BLaER1 (cell line): ENCODE data around the gene EFCAB6.

Experiments
- H3K27ac ChIP-seq: shearing (Covaris generic); formaldehyde crosslinking; 2 replicates; pipeline ENCODE4 v1.8.1; 2022
- H3K27me3 ChIP-seq: shearing (Covaris generic); formaldehyde crosslinking; 2 replicates; pipeline ENCODE4 v1.8.1; 2022
- H3K36me3 ChIP-seq: shearing (Covaris generic); formaldehyde crosslinking; 2 replicates; pipeline ENCODE4 v1.8.1; 2022
- H3K4me1 ChIP-seq: shearing (Covaris generic); formaldehyde crosslinking; 2 replicates; pipeline ENCODE4 v1.8.1; 2022
- H3K4me2 ChIP-seq: shearing (Covaris generic); formaldehyde crosslinking; 2 replicates; pipeline ENCODE4 v1.8.1; 2022
- H3K4me3 ChIP-seq: shearing (Covaris generic); formaldehyde crosslinking; 2 replicates; pipeline ENCODE4 v1.8.1; 2022
- H3K9ac ChIP-seq: shearing (Covaris generic); formaldehyde crosslinking; 2 replicates; pipeline ENCODE4 v1.8.1; 2022
- H3K9me3 ChIP-seq: shearing (Covaris generic); formaldehyde crosslinking; 2 replicates; pipeline ENCODE4 v1.8.1; 2022
- H4K20me1 ChIP-seq: shearing (Covaris generic); formaldehyde crosslinking; 2 replicates; pipeline ENCODE4 v1.8.1; 2022
- Cebpa-rat ChIP-seq: shearing (Covaris generic); IDR thresholded peaks from 2 replicates; pipeline ENCODE4 v1.8.1; 2022

The EFCAB6 gene

GRCh38 chr22:43782448-43782847 lies 29.7 kb downstream of the EFCAB6 start:
- Histone ChIP-seq H3K36me3 (no peaks in the 10 kb centered on the region), H3K27me3 (no peaks in the 10 kb centered on the region), H3K4me2 (no peak overlapping the region), H4K20me1 (no peaks in the 10 kb centered on the region), H3K9me3 (no peaks in the 10 kb centered on the region), H3K4me1 (no peaks in the 10 kb centered on the region), H3K4me3 (no peak overlapping the region), H3K9ac (no peak overlapping the region), H3K27ac (no peak overlapping the region)
- no peak for TF ChIP-seq Cebpa-rat

- Histone ChIP-seq H3K4me1 (no peaks in the 10 kb centered on the region), H3K9ac (no peak overlapping the region), H3K27me3 (no peaks in the 10 kb centered on the region), H3K4me3 (no peak overlapping the region), H3K36me3 (no peaks in the 10 kb centered on the region), H3K9me3 (no peaks in the 10 kb centered on the region), H4K20me1 (no peaks in the 10 kb centered on the region), H3K4me2 (no peak overlapping the region), H3K27ac (no peak overlapping the region)
- TF ChIP-seq Cebpa-rat = no peak
Measured at GRCh38 chr22:43777286-43777685, 34.8 kb downstream of the EFCAB6 start.

- Histone ChIP-seq H3K27me3 (no peaks in the 10 kb centered on the region), H3K27ac (no peak overlapping the region)
Measured at GRCh38 chr22:43776081-43776670, 35.9 kb downstream of the EFCAB6 start.

GRCh38 chr22:43774318-43774915 lies 37.7 kb downstream of the EFCAB6 start:
- Histone ChIP-seq H3K27me3 (no peaks in the 10 kb centered on the region), H3K4me3 (no peak overlapping the region), H3K9me3 (no peaks in the 10 kb centered on the region), H3K4me2 (no peak overlapping the region), H4K20me1 (no peaks in the 10 kb centered on the region), H3K4me1 (no peaks in the 10 kb centered on the region), H3K36me3 (no peaks in the 10 kb centered on the region), H3K9ac (no peak overlapping the region), H3K27ac (no peak overlapping the region)
- TF ChIP-seq Cebpa-rat = no peak

More at GRCh38 chr22:43776081-43776670, 35.9 kb downstream of the EFCAB6 start:
- Histone ChIP-seq H3K4me1 (no peaks in the 10 kb centered on the region), H3K36me3 (no peaks in the 10 kb centered on the region), H3K9ac (no peak overlapping the region), H3K4me3 (no peak overlapping the region), H3K9me3 (no peaks in the 10 kb centered on the region), H3K4me2 (no peak overlapping the region), H4K20me1 (no peaks in the 10 kb centered on the region)
- TF ChIP-seq Cebpa-rat = no peak

- no peak overlapping the region for H3K27ac ChIP-seq
- no peaks in the 10 kb centered on the region for H4K20me1 ChIP-seq
- H3K4me1 ChIP-seq = no peaks in the 10 kb centered on the region
- no peak for TF ChIP-seq Cebpa-rat
- no peak overlapping the region for H3K4me2 ChIP-seq
- no peaks in the 10 kb centered on the region for H3K27me3 ChIP-seq
- no peaks in the 10 kb centered on the region for H3K36me3 ChIP-seq
- no peaks in the 10 kb centered on the region for H3K9me3 ChIP-seq
- H3K9ac ChIP-seq = no peak overlapping the region
- H3K4me3 ChIP-seq = no peak overlapping the region
Measured at GRCh38 chr22:43772831-43773230, 39.3 kb downstream of the EFCAB6 start.

- Histone ChIP-seq H3K27me3 (no peaks in the 10 kb centered on the region), H3K27ac (no peak overlapping the region), H3K9ac (no peak overlapping the region), H4K20me1 (no peaks in the 10 kb centered on the region), H3K4me3 (no peak overlapping the region), H3K9me3 (no peaks in the 10 kb centered on the region), H3K36me3 (no peaks in the 10 kb centered on the region), H3K4me2 (no peak overlapping the region), H3K4me1 (no peaks in the 10 kb centered on the region)
- no peak for TF ChIP-seq Cebpa-rat
Measured at GRCh38 chr22:43755452-43755851, 56.7 kb downstream of the EFCAB6 start.

- Histone ChIP-seq H3K4me2 (no peak overlapping the region), H3K9me3 (no peaks in the 10 kb centered on the region), H3K27ac (no peak overlapping the region), H4K20me1 (no peaks in the 10 kb centered on the region), H3K27me3 (no peaks in the 10 kb centered on the region), H3K36me3 (no peaks in the 10 kb centered on the region), H3K4me3 (no peak overlapping the region), H3K4me1 (no peaks in the 10 kb centered on the region), H3K9ac (no peak overlapping the region)
- TF ChIP-seq Cebpa-rat = no peak
Measured at GRCh38 chr22:43755011-43755410, 57.1 kb downstream of the EFCAB6 start.

GRCh38 chr22:43754176-43754575 lies 57.9 kb downstream of the EFCAB6 start:
- TF ChIP-seq Cebpa-rat = no peak
- H3K27ac ChIP-seq = no peak overlapping the region
- H3K27me3 ChIP-seq = no peaks in the 10 kb centered on the region
- no peaks in the 10 kb centered on the region for H3K36me3 ChIP-seq
- no peak overlapping the region for H3K9ac ChIP-seq
- H3K4me2 ChIP-seq = no peak overlapping the region
- H3K4me1 ChIP-seq = no peaks in the 10 kb centered on the region
- H3K9me3 ChIP-seq = no peaks in the 10 kb centered on the region
- no peaks in the 10 kb centered on the region for H4K20me1 ChIP-seq
- no peak overlapping the region for H3K4me3 ChIP-seq

GRCh38 chr22:43753688-43754087 lies 58.4 kb downstream of the EFCAB6 start:
- no peak overlapping the region for H3K4me2 ChIP-seq
- no peak overlapping the region for H3K27ac ChIP-seq
- H3K9ac ChIP-seq = no peak overlapping the region
- H3K9me3 ChIP-seq = no peaks in the 10 kb centered on the region
- H3K27me3 ChIP-seq = no peaks in the 10 kb centered on the region
- TF ChIP-seq Cebpa-rat = no peak
- no peak overlapping the region for H3K4me3 ChIP-seq
- H3K4me1 ChIP-seq = no peaks in the 10 kb centered on the region
- no peaks in the 10 kb centered on the region for H3K36me3 ChIP-seq
- no peaks in the 10 kb centered on the region for H4K20me1 ChIP-seq

- Histone ChIP-seq H3K9me3 (no peaks in the 10 kb centered on the region), H3K4me1 (no peaks in the 10 kb centered on the region; the same call in 1 of the 2 replicates), H3K9ac (no peak overlapping the region), H3K4me3 (no peak overlapping the region), H3K36me3 (no peaks in the 10 kb centered on the region), H3K27me3 (no peaks in the 10 kb centered on the region), H3K27ac (no peak overlapping the region), H4K20me1 (no peaks in the 10 kb centered on the region), H3K4me2 (no peak overlapping the region)
- TF ChIP-seq Cebpa-rat = no peak
Measured at GRCh38 chr22:43750751-43751150, 61.4 kb downstream of the EFCAB6 start.
